Testis (tissue), 3 donors: ENCODE measurements around the gene ZBED2. TPM values are rescaled to one million over a fixed set of nuclear protein-coding genes. Genes with fewer than 3 reads are reported as not detected.

Experiments
- DNase-seq: peaks from one replicate; pipeline ENCODE4 v3.0.0-alpha.2; 2019
- H3K27ac ChIP-seq, 2 donors: fragments of 200-600 bp; sonication (generic); one replicate each; pipeline ENCODE4 v1.5.1; 2019
- H3K27me3 ChIP-seq: fragments of 200-600 bp; sonication (generic); one replicate; pipeline ENCODE4 v1.5.1; 2019
- H3K36me3 ChIP-seq: fragments of 200-600 bp; sonication (generic); one replicate; pipeline ENCODE4 v1.5.1; 2017; ENCODE audit warnings: low read depth; ENCODE audit errors: missing control alignments
- H3K4me1 ChIP-seq: fragments of 200-600 bp; sonication (generic); one replicate; pipeline ENCODE4 v1.5.1; 2019
- H3K4me3 ChIP-seq, 2 donors: fragments of 200-600 bp; sonication (generic); one replicate each; pipeline ENCODE4 v1.5.1; 2017 to 2019
- H3K9me3 ChIP-seq: fragments of 200-600 bp; sonication (generic); one replicate; pipeline ENCODE4 v1.5.1; 2017
- CTCF ChIP-seq, 3 experiments: fragments of 450-650 bp in 2 of 3; fragments of 200-600 bp in 1 of 3; sonication (generic) in 1 of 3; IDR thresholded peaks; one replicate each; pipeline ENCODE4 v1.5.1; 2016 to 2019; ENCODE audit warnings: antibody characterized with exemption in 3 of 3, mild to moderate bottlenecking in 2 of 3, moderate library complexity in 1 of 3
- POLR2A ChIP-seq: fragments of 450-650 bp; IDR thresholded peaks from one replicate; pipeline ENCODE4 v1.6.1; 2017; ENCODE audit warnings: antibody characterized with exemption, mild to moderate bottlenecking, moderate library complexity
- WGBS, 2 donors: methylation state at CpG; one replicate each; pipeline ENCODE4 v1.1.5; 2018; 5-methylcytosine and 5-hydroxymethylcytosine counted together
- intact Hi-C: fragments of 100-400 bp; cut with DNase I; formaldehyde crosslinking; loops from one replicate; pipeline ENCODE4 v1.15.1; 2023; ENCODE audit warnings: low total_unique reads
- polyA plus RNA-seq: library from polyadenylated mRNA; stranded (reverse); fragments of 350-450 nt; fragmentation: Illumina TruSeq; extraction: RNeasy Lipid Tissue Mini Kit (QIAGEN cat#74804); gene quantifications from one replicate; pipeline ENCODE4 v1.2.3, GENCODE V29; 2014; ENCODE audit warnings: low read depth, low replicate concordance; ENCODE audit not compliant: insufficient read depth
- total RNA-seq, 2 donors: library from RNA; depleted of rRNA; stranded (reverse); fragments of >200 nt; gene quantifications; one replicate each; pipeline ENCODE4 v1.2.3, GENCODE V29; 2016

The ZBED2 gene
- total and polyA plus RNA-seq, 3 donors from 2014 or later, result 2.0 TPM; not detected in 2

GRCh38 chr3:111592936-111593335, 2.2 kb downstream of the ZBED2 start:
- no peaks in the 10 kb centered on the region for H3K27me3 ChIP-seq
- intact Hi-C loops, result no loop called here
- H3K27ac ChIP-seq, result no peak overlapping the region
- H3K36me3 ChIP-seq, result no peaks in the 10 kb centered on the region
- TF ChIP-seq CTCF (IDR thresholded peaks at IDR 0.05) (no peak), POLR2A (no peak)
- H3K4me3 ChIP-seq, result no peak overlapping the region
- DNase-seq, result no peak
- H3K9me3 ChIP-seq, result no peaks in the 10 kb centered on the region
- WGBS, 2 donors, result 90 to 94% methylated on average over 5 of the region's 5 CpGs
- no peaks in the 10 kb centered on the region for H3K4me1 ChIP-seq

- Histone ChIP-seq H3K36me3 (no peaks in the 10 kb centered on the region), H3K4me3 (no peak overlapping the region), H3K4me1 (no peaks in the 10 kb centered on the region), H3K27ac (no peak overlapping the region), H3K9me3 (no peaks in the 10 kb centered on the region), H3K27me3 (no peaks in the 10 kb centered on the region)
- intact Hi-C loops, result no loop called here
- no peak for TF ChIP-seq CTCF (IDR thresholded peaks at IDR 0.05)
- TF ChIP-seq POLR2A, result no peak
- no peak for DNase-seq
Observed at GRCh38 chr3:111592143-111592542, 3.0 kb downstream of the ZBED2 start.

- no peaks in the 10 kb centered on the region for H3K36me3 ChIP-seq
- DNase-seq, result no peak
- H3K4me1 ChIP-seq, result no peaks in the 10 kb centered on the region
- WGBS, 2 donors, result 88 to 93% methylated on average over 3 of the region's 3 CpGs
- H3K9me3 ChIP-seq, result no peaks in the 10 kb centered on the region
- no peak for TF ChIP-seq CTCF (IDR thresholded peaks at IDR 0.05)
- no peak for TF ChIP-seq POLR2A
- no peak overlapping the region for H3K27ac ChIP-seq
- no peak overlapping the region for H3K4me3 ChIP-seq
- intact Hi-C loops, result no loop called here
- no peaks in the 10 kb centered on the region for H3K27me3 ChIP-seq
Observed at GRCh38 chr3:111591555-111591954, 3.6 kb downstream of the ZBED2 start.

GRCh38 chr3:111590143-111590491, 5.0 kb downstream of the ZBED2 start:
- Histone ChIP-seq H3K4me1 (no peaks in the 10 kb centered on the region), H3K9me3 (no peaks in the 10 kb centered on the region), H3K4me3 (no peak overlapping the region), H3K36me3 (no peaks in the 10 kb centered on the region), H3K27ac (no peak overlapping the region), H3K27me3 (no peaks in the 10 kb centered on the region)
- TF ChIP-seq CTCF (IDR thresholded peaks at IDR 0.05) (no peak), POLR2A (no peak)
- 85% methylated on average over 1 of the region's 1 CpG for WGBS, 2 donors
- no peak for DNase-seq
- intact Hi-C loops, result no loop called here

- 60 to 65% methylated on average over 2 of the region's 2 CpGs for WGBS, 2 donors
- Histone ChIP-seq H3K9me3 (no peaks in the 10 kb centered on the region), H3K4me1 (no peaks in the 10 kb centered on the region), H3K36me3 (no peaks in the 10 kb centered on the region), H3K27me3 (no peaks in the 10 kb centered on the region), H3K27ac (no peak overlapping the region), H3K4me3 (no peak overlapping the region)
- intact Hi-C loops, result no loop called here
- TF ChIP-seq POLR2A, result no peak
- no peak for TF ChIP-seq CTCF (IDR thresholded peaks at IDR 0.05)
- DNase-seq, result no peak
Observed at GRCh38 chr3:111589303-111590142, 5.6 kb downstream of the ZBED2 start.
